HG03025 (cell line): Measurements from ENCODE around the gene SLC26A3.

ENCODE experiments used
- ATAC-seq: cut with Tn5 transposase; IDR thresholded peaks from one replicate; pipeline ENCODE4 v1.9.1; 2021; ENCODE audit warnings: mild to moderate bottlenecking, moderate library complexity; ENCODE audit not compliant: unreplicated experiment, low FRiP score

SLC26A3 gene

DNA sequence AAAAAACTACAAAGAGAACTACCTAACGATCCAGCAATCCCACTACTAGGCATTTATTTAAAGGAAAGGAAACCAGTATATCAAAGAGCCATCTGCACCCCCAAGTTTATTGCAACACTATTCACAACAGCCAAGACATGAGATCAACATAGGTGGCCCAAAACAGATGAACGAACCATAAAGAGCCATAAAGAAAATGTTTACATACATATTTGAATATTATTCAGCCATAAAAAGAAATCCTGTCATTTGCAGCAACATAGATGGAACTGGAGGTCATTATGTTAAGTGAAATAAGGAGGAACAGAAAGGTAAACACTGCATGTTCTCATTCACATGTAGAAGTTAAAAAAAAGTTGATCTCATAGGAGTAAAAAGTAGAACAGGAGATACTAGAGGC, 15.6 kb upstream of the SLC26A3 start:
- no peak for ATAC-seq

DNA sequence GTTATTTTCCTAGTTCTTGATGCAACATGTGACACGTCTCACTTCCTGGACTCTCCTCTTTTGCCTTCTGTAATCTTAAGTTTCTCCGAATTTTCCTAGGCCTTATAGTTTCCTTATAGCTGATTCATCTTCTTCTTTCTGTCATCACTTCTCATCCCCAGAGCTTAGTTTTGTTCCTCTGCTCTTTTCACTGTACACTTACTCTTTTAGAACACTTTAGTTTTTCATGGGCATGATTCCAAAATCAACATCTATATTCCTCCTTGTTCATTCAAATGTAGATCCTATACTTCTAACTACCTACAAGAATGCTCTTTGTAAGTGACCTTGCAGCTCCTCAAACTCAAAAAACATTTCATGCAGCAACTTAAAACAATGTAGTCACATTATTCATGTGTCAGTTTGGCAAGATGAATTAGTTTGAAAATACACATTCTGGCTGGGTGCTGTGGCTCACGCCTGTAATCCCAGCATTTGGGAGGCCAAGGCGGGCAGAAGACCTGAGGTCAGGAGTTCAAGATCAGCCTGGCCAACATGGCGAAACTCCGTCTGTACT, 13.1 kb upstream of the SLC26A3 start:
- ATAC-seq, result no peak

DNA sequence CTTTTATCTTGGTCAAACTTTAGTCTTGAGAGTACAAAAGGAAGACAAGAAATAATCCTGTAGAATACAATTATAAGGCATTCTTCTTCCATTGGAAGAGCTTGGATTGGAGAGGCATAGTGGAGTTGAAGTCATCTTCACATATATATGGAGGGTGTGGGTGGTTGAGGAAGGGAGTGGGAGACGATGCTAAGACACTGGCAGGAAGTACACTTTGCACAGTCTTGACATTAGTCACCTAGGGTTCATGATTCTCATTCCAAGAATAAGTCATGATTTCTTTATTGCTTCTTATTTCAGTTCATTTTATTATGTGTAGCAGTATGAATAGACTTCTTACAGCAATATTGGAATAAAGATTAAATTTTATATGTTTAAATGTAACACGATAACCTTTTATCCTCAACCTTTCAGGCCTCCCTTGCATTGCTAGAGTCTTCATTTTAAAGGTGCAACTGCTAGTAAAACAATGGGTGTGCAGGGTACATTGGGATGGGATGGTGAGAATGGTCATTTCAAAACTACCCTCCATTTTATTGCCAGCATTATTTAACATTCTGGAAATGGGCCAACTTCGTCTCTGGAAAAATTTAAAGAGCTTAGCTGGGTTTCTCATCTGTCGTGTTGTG, 12.3 kb upstream of the SLC26A3 start:
- no peak for ATAC-seq

DNA sequence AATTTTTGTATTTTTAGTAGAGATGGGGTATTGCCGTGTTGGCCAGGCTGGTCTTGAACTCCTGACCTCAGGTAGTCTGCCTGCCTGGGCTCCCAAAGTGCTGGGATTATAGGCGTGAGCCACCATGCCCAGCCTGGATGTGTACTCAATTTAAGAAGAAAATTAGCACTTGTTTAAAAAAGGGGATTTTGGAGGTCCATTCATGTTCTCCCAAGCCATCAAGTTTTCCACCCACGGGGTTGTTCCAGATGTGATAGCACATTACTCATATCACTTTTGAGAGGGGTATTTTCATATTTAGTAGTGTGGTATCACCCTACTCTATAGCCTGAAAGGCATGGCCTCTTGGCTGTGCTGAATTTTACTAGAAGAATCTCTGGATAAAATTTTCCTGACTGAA, 10.5 kb upstream of the SLC26A3 start:
- no peak for ATAC-seq

DNA sequence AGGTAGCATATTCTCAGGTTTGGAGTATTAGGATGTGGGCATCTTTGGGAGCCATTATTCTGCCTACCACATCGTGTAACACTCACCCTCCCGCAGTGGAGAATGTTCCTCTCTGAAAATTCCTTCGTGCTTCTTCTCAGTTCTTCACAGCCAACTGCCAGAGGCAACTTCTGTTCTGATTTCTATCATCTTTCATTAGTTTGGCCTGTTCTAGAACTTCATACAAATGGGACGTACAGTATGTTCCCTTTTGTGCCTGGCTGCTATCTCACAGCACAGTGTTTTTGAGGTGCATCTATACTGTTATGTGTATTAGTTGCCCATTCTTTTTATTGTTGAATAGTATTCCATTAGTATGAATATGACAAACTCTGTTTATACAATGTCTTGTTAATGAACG, 8.9 kb upstream of the SLC26A3 start:
- ATAC-seq, result no peak

DNA sequence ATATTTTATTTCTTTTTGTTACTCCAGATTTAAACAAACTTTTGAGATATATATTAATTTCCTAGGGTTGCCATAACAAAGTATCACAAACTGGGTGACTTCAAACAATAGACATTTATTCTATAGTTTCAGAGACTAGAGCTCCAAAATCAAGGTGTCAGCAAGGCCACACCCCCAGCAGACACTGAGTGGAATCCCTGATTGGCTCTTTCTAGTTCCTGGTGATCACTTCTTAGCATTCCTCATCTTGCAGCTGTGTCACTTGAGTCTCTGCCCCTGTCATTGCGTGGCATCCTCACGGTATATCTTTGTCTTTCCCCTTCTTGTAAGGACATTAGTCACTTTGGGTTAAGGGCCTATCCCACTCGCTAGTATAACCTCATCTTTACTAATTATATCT, 7.6 kb upstream of the SLC26A3 start:
- ATAC-seq, result no peak

DNA sequence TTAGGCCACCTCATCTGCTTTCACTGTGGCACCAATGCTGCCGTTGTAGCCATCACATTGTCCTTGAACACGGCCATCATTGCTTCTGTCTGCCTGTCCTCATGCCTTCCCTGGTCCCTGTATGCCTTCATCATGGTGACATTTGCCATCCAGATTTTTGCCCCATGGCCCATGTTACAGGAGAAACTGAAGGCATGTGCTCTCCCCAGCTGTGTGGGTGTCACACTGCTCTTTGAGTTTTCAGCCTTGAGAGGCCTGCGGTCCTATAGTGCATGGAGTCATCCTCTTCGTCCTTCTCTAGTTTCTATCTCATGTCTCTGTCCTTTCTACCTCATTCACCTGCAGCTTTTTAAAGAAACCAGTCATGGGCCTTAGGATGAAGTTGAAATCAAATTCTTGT, 6.2 kb upstream of the SLC26A3 start:
- no peak for ATAC-seq

DNA sequence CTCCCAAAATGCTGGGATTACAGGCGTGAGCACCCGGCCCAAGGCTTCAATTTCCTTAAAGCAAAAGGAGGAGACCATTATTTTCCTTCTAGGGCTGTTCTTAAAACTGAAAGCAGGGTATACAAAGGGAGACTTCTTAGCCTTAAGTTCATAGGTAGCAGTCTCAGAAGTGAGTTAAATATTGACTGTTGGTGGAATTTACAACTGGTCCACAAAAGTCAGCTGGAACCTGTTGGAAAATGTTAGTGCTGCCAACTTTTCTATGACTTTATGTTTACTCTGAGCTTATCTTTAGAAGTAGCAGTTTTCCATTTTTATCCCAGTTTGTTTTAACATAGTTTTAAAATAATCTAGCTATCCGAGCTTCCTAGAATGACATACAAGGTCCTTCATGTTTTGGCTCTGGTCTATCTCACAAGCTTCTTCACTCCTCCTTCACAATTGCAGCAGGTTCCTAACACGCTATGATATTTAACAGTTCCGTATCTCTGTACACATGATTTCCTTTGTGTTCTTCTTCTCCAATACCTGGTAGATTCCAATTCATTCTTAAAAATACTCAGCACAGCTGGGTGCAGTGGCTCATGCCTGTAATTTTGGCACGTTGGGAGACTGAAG, 3.3 kb downstream of the SLC26A3 start:
- ATAC-seq, result no peak

DNA sequence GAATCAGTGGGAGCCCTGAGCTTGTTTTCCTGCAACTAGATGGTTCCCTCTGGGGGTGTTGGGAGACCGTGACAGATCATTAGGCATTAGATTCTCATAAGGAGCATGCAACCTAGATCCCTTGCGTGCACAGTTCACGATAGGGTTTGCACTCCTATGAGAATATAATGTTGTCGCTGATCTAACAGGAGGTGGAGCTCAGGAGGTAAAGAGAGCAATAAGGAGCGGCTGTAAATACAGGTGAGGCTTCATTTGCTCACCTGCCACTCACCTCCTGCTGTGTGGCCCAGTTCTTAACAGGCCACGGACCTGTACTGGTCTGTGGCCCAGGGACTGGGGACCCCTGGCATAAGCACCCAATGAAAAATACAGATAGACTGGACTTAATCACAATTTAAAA, 10.7 kb downstream of the SLC26A3 start:
- ATAC-seq, result no peak

DNA sequence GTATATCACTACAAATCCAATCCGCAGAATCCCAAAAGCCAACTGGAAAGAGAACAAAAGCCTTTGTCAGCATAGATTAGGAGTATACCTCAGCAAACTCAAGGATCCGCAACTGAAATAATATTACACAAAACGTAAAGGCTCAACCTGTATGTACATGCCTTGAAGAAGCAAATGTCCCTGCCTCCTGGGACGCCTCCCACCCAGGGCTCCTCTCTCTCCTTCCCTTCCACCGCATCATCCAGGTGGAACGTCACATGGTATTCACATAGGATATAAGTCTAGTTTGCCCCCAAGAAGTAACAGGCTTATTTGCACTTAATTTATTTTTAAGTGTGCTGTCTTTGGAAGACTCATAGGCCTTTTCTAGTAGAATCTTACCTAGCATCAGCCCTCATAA, 13.4 kb downstream of the SLC26A3 start:
- ATAC-seq, result no peak

DNA sequence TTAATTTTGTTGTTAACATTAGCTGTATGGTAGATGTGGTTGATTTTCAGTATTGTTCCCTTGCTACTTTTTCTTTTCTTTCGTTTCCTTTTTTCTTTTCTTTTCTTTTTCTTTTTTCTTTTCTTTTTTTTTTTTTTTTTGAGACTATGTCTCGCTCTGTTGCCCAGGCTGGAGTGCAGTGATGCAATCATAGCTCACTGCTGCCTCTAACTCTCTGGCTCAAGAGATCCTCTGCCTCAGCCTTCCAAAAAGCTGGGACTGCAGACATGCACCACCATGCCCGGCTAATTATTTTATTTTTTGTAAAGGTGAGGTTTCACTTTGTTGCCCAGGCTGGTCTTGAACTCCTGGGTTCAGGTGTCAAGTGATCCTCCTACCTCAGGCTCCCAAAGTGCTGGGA, 14.4 kb downstream of the SLC26A3 start:
- ATAC-seq, result no peak

DNA sequence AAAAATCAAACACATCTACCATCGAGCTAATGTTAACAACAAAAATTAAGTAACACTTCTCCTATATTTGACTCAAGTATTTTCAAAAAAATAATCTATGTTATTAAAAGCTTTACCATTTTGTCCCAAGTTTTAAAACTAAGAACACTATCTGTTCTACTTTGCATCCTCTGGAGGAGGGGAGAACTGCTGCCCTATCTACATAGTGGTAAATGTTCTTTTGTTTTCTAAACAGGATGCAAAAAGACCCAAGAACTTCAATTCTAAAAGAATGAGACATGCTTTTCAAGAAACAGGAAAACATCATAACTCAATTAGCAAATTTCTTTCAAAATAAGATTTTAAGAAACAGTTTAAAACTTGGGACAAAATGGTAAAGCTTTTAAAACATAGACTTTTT, 14.8 kb downstream of the SLC26A3 start:
- ATAC-seq, result no peak

DNA sequence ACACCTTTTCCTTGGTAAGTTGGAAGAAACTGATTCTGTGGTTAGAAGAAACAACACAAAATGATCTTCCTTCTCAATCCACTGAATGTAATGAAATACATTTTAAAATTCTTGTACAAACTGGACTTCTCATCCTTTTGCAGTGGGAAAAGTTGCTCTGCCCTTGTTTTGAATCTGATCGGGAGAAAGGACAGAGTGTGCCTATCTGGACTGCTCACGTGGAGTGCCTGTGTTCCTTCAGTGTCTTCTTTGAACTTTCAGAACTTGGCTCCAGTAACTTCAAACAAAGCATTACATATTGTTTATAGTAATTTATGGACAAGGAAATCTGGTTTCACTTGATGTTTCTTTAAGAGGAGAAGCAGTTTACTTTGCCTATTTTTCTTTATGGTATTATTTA, 17.1 kb downstream of the SLC26A3 start:
- ATAC-seq, result no peak

DNA sequence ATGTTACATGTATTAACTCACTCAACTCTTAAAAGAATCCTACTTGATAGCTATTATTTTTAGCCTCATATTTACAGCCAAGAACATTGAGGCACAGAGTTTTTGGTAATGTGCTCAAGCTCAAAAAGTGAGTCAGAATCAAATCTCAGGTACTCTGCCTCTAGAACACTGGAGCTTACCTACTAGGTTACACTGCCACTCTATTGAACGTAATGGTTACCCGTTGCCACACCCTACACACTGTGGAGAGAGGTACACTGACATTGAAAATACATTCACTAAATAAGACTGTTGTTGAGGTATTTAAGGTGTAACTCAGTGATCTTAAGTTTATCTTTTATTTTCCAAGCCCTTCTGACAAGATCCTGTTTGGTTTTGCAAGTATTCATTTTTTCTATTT, 17.9 kb downstream of the SLC26A3 start:
- ATAC-seq, result no peak

DNA sequence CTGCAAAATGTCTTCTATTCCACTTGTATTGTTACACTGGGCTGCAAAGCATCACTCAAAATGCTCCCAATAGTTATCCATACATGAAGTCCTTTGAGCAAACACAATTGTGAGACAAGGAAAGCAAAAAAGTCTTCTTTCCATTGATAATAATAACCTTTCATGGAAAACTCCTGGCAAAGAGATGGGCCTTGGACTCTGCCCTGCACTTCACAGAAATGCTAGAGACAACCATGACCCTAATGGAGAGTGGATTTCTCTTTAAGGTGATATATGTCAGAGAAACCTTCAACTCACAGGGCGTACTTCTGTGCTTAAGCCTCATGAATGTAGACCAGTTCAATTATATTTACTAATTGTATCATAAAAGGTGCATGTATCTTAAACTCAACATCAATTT, 19.4 kb downstream of the SLC26A3 start:
- ATAC-seq, result no peak

DNA sequence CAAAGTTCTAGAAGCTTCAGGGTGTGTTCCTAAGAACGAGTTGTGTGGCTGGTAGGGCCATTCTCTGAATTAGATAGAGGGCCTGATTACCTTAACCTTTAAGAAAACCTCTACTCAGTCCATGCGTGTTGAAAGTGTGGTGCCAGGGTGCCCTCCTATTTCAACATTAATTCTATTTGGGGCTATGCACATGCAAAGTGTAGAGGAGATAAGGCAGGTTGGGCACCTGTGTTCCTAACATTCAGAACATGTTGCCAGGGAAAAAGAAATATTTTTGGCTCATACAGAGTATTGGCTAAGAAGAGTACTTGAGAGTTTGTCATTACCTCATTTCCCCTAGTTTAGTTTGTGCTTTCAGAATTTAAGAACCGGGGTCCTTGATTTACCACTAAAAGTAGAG, 20.6 kb downstream of the SLC26A3 start:
- ATAC-seq, result no peak

DNA sequence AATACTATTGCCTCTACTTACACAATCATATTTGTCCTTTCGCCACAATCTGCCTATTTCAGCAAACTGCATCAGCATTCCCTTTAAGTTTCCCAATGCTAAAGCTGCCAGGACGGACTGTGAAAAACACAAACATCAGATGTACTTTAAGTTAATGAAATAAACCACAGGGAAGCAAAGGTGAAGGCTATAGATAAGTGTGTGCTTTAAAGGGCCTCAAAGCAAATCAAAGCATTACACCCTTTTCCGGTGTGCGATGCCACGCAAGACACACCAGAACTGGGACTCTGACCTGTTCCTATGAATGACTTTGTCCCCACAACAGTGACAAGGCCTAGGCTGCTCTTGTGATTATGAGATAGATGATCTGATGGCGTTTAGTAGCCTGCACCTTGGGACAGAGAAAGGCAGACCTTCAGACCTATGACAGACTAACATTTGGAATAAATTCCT, 23.4 kb downstream of the SLC26A3 start:
- ATAC-seq, result no peak

DNA sequence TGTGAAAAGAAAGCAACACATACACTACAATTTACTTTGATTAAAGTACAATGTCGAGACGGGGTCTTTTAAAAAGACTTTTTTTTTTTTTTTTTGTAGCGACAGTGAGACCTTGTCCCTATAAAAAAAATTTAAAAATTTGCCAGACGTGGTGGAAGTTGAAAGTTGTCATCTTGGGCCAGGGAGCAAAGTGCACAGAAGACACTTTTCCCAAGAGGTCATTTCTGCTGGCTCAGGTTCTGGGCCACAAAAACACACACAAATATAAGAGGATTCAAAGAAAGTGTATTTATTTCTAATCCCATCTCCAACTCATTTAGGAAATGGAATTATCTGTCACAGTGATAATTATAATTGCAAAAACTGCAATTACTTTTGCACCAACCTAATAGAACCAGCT, 24.7 kb downstream of the SLC26A3 start:
- no peak for ATAC-seq

DNA sequence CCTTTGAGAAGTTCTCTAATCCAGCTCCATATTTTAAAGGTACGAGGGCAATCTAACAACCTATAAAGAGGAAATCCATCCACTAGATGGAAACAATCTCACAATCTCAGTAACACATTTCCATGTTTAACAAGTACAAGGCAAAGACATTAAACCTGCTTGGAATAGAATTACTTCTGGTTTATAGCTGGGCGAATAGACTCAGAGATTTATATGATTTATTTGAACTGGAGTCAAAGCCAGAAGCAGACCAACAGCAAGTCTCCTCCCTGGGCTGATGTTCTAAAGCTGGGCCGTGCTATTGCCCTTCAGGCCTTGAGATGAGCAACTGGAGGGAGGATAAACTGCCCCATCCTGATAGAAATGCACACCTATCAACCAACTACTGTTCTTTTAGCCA, 25.3 kb downstream of the SLC26A3 start:
- no peak for ATAC-seq

DNA sequence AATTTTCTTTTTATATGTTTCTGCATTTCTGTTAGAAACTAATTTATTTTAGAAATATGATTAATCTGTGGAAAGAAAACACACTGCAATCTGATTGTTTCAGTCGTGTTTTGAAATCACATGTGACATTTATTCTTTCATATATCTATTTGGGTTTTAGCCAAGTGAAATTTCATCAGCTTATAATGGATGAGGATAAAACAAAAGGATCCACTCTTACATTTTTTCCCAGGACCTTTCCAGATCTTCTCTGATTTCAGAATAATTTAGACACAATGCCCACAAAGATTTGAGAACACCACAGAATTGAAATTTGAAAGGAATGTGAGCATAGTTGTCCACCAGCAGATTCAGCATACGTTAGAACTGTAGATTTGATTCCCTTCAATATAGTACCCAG, 30.0 kb downstream of the SLC26A3 start:
- no peak for ATAC-seq

DNA sequence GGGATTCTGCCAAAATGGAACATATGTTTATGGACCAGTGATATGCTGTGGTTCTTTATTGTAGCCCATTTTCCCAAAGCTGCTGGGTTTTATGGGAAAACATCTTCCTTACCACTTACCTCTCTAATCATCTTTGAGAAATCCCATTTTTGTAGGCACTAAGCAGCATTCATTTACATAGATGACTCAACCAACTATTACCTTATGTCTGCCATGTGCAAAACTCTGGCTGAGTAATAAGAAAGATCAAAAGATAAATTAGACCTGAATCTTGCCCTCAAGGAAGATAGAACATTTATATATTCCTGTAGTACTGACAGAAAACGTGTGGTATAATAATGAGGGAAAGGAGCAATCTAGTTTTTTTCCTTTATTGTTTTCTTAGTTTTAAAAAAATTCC, 34.8 kb downstream of the SLC26A3 start:
- ATAC-seq, result no peak

DNA sequence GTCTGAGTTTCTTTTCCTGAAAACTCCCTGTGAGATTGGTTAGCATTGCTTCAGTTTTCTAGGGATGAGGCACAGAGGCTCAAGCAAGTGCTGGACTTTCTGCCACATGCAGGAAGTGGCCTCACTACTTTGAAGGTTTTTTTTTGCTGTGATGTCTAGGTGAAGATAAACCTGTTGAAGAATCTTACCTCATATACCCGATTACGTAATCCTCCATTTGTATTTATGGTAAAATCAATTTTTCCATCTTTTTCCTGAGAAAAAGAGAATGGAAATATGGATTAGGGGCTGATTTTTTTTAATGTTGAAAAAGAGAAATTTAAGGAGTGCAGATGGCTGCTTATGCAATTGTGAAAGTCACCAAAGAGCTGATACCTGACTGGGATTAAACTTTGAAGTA, 35.6 kb downstream of the SLC26A3 start:
- ATAC-seq, result no peak
